ENCODE results near the gene HAP1. TPM values are rescaled to one million over a fixed set of nuclear protein-coding genes. Genes with fewer than 3 reads are reported as not detected.

Gene HAP1
- total RNA-seq, 4 donors from 2014 or later = not detected

DNA sequence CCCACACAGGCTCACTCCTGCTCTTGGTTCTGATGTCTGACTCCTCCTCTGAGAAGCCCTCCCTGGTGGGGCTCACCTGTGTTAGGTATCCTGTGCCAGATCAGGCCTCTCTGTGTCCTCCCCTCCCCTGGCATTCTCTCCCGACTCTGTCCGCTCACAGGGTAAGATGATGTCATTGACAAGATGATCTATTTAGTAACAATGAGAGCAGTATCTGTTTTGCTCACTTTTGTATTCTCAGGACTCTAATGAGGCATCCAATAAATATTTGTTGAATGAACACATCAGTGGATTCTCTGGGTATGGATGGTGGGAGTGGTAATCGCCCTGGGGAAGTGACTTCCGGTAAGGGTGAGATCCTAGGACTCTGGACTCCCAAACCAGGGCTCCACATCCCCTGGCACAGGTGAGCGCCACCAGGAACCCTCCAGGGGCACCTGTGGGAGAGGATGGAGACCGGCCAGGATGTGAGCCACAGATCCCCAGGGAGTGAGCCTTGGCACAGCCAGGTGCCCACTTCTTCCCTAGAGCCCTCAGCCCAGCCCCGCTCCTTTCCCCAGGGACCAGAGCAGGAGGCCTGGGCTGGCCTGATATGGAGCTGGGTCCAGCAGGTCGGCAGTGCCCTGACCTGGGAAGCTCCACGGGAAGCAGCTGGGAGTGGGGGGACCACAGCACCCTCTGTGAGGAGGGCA lies 5.4 kb upstream of the HAP1 start:
- TF ChIP-seq, protein P1, sequence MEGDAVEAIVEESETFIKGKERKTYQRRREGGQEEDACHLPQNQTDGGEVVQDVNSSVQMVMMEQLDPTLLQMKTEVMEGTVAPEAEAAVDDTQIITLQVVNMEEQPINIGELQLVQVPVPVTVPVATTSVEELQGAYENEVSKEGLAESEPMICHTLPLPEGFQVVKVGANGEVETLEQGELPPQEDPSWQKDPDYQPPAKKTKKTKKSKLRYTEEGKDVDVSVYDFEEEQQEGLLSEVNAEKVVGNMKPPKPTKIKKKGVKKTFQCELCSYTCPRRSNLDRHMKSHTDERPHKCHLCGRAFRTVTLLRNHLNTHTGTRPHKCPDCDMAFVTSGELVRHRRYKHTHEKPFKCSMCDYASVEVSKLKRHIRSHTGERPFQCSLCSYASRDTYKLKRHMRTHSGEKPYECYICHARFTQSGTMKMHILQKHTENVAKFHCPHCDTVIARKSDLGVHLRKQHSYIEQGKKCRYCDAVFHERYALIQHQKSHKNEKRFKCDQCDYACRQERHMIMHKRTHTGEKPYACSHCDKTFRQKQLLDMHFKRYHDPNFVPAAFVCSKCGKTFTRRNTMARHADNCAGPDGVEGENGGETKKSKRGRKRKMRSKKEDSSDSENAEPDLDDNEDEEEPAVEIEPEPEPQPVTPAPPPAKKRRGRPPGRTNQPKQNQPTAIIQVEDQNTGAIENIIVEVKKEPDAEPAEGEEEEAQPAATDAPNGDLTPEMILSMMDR (IDR thresholded peaks at IDR 0.05; ENCODE audit: low read depth) = no peak

DNA sequence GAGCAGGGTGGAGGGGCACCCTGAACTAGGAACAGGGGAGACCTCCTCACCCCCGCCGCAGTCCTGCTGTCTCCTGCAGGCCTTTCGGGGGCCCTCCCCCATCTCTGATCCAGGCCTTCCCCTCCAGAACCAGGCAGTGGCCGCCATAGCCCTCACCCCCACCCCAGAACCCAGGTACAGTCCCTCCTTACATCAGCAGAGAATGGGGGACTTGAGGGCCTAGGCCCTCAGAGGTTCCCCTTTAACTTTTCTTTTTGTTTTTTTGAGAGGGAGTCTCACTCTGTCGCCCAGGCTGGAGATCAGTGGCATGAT lies 4.3 kb upstream of the HAP1 start:
- TF ChIP-seq, protein P1 (IDR thresholded peaks at IDR 0.05; ENCODE audit: low read depth) = no peak

DNA sequence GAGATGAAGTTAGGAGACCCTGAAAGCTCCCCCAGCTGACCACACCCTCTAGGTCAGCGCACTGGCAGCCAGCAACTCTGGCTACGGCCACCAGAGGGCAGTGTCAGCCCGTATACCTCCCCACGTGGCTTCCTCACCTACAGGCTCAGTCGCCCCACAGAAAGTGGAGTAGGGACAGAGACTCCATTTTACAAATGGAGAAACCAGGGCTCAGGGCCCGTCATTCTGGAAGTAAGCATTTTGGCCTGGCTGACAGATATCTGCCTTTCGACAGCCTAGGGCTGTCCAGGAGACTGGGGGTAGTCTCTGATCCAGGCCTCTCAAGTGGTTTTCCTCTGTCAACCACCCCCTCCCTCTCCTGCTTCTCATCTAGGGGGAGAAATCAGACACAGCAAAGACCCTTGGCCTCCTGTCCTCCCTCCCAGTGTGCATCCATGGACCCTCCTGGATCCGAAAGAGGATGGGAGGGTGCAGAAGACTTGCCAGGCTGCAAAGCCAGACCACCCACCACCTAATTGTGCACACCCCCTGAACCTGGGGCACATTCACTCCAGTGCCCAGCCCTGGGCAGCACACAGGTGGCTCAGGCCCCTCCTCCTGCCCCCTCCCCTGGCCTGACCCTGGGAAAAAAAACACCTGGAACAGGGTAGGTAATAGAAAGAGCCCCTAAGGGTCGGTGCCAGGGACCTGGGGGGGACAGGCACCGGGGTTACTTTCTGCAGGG lies 3.8 kb upstream of the HAP1 start:
- TF ChIP-seq, protein P1 (IDR thresholded peaks at IDR 0.05; ENCODE audit: low read depth) = no peak

DNA sequence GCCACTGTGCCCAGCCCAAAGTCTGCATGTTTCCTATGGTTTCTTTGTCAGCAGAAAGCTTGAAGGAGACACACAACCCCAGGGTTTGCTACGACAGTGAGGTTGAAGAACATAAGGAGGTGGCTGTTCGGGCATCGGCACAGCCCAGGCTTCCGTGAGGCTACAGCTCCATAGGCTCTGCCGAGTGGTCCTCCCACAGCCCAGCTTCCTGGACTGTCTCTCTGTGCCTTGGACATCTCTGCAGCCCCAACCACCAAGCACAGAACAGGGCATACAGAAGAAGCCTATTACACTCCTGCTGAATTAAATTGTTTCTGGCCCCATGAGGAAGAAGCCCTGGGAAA lies 3.2 kb upstream of the HAP1 start:
- TF ChIP-seq, protein P1 (IDR thresholded peaks at IDR 0.05; ENCODE audit: low read depth) = no peak

DNA sequence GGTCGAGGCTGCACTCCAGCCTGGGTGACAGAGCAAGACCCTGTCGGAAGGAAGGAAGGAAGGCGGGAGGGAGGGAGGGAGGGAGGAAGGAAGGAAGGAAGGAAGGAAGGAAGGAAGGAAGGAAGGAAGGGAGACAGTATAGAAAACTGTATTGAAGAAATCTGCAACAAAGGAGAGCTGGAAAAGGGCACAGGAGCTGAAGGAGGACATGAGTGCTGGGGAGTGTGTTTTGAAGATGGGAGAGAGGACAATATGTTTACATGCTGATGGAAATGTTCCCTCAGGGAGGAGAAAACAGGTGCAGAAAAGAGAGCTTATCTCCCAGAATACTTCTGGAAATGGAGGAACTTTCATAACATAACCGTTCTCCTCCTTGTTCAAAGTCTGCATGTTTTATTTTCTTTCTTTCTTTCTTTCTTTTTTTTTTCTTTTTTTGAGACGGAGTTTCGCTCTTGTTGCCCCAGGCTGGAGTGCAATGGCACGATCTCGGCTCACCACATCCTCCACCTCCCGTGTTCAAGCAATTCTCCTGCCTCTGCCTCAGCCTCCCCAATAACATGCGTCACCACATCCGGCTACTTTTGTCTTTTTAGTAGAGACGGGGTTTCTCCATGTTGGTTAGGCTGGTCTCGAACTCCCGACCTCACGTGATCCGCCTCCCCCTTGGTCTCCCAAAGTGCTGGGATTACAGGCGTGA lies 2.7 kb upstream of the HAP1 start:
- TF ChIP-seq, protein P1 (IDR thresholded peaks at IDR 0.05; ENCODE audit: low read depth) = no peak

DNA sequence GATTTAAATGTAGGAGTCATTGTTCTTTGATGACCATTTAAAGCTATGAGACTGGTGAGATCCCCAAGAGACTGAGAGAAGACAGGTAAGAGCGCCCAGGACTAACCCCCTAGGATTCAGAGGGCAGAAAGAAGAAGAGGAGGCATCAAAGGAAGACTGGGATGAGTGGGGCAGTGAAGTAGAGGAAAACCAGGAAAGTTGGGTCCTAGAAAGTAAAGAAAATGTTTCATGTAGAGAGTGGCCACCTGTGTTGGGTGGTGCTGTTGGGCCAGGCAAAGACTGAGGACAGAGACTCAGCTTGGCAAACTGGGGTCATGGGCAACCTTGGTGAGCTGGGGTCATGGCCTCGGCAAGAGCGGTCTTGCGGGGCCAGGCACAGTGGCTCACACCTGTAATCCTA lies 1.3 kb upstream of the HAP1 start:
- TF ChIP-seq, protein P1 (IDR thresholded peaks at IDR 0.05; ENCODE audit: low read depth) = no peak

DNA sequence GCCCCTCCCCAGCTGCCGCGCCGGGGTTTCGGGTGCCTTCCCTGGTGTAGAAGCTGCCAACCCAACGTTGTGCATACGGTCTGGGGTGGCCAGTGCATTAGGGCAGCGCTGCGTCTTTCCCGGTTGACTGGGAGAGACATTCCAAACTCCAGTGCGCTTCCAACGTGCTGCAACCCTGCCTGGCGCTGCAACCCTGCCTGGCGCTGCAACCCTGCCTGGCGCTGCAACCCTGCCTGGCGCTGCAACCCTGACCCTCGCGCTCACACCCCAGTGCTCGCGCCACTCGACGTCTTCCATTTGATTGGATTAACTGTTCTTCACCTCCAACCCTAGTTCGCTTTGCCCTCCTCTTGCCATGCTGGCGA lies 488 bp upstream of the HAP1 start:
- TF ChIP-seq, protein P1 (IDR thresholded peaks at IDR 0.05; ENCODE audit: low read depth) = no peak

Measured in subcutaneous adipose tissue (tissue), 4 donors.